IMR-90 (cell line): ENCODE measurements around the gene CEP43.

Experiments
- BHLHE40 ChIP-seq: fragments of 150-350 bp; IDR thresholded peaks from 2 replicates; pipeline ENCODE4 v1.6.1; 2016; ENCODE audit warnings: mild to moderate bottlenecking, low read depth, low read length
- MAFK ChIP-seq: IDR thresholded peaks from 2 replicates; pipeline ENCODE4 v1.6.1; 2012; ENCODE audit warnings: low read depth, low read length, improper control_type of control experiment
- NFE2L2 ChIP-seq: fragments of 150-350 bp; IDR thresholded peaks from 2 replicates; pipeline ENCODE4 v1.6.1; 2016; ENCODE audit warnings: low read depth, mild to moderate bottlenecking, low read length
- POLR2A ChIP-seq: IDR thresholded peaks from 2 replicates; pipeline ENCODE4 v1.6.1; 2012; ENCODE audit warnings: mild to moderate bottlenecking, low read depth, low read length
- RAD21 ChIP-seq: IDR thresholded peaks from 2 replicates; pipeline ENCODE4 v1.6.1; 2012; ENCODE audit warnings: low read length, improper control_type of control experiment
- RCOR1 ChIP-seq: IDR thresholded peaks from 2 replicates; pipeline ENCODE4 v1.6.1; 2012; ENCODE audit warnings: mild to moderate bottlenecking, low read length, improper control_type of control experiment; ENCODE audit not compliant: insufficient replicate concordance
- RFX5 ChIP-seq: IDR thresholded peaks from 2 replicates; pipeline ENCODE4 v1.8.0; 2012; ENCODE audit warnings: low read depth, mild to moderate bottlenecking, low read length, moderate library complexity
- SMC3 ChIP-seq: fragments of 150-350 bp; IDR thresholded peaks from 2 replicates; pipeline ENCODE4 v1.6.1; 2016; ENCODE audit warnings: low read depth, mild to moderate bottlenecking, antibody characterized with exemption, low read length, moderate library complexity
- TF ChIP-seq, protein P1 (sequence below): conservative IDR thresholded peaks from 2 replicates; pipeline ENCODE4 v1.5.1; 2012; ENCODE audit warnings: mild to moderate bottlenecking, low read depth, low read length, improper control_type of control experiment
- TF ChIP-seq, protein P2 (sequence below): fragments of 150-350 bp; IDR thresholded peaks from 2 replicates; pipeline ENCODE4 v1.6.1; 2016; ENCODE audit warnings: low read depth, mild to moderate bottlenecking, low read length, moderate library complexity, borderline replicate concordance
- TF ChIP-seq, protein P3 (sequence below): fragments of 150-350 bp; IDR thresholded peaks from 2 replicates; pipeline ENCODE4 v1.6.1; 2017; ENCODE audit warnings: mild to moderate bottlenecking, antibody characterized with exemption, low read length, low read depth

DNA sequence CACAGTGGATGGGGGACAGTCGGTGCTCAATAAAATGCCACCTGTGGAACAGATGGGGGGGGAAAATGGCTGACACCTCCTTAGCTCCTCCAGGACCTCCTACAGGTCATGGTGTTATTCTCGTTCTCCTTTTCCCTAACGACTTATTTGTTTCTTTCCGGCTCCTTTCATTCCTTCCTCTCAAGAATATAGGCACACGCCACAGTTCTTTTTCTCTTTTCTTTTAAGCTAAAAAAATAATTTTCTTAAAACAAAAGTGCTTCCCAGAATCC is 41.5 kb upstream of the CEP43 start:
- no peak for TF ChIP-seq POLR2A
- TF ChIP-seq, protein P1, sequence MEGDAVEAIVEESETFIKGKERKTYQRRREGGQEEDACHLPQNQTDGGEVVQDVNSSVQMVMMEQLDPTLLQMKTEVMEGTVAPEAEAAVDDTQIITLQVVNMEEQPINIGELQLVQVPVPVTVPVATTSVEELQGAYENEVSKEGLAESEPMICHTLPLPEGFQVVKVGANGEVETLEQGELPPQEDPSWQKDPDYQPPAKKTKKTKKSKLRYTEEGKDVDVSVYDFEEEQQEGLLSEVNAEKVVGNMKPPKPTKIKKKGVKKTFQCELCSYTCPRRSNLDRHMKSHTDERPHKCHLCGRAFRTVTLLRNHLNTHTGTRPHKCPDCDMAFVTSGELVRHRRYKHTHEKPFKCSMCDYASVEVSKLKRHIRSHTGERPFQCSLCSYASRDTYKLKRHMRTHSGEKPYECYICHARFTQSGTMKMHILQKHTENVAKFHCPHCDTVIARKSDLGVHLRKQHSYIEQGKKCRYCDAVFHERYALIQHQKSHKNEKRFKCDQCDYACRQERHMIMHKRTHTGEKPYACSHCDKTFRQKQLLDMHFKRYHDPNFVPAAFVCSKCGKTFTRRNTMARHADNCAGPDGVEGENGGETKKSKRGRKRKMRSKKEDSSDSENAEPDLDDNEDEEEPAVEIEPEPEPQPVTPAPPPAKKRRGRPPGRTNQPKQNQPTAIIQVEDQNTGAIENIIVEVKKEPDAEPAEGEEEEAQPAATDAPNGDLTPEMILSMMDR = no peak
- no peak for TF ChIP-seq RCOR1
- TF ChIP-seq RFX5 = no peak
- TF ChIP-seq SMC3 = no peak
- no peak for TF ChIP-seq RAD21
- TF ChIP-seq, protein P2, sequence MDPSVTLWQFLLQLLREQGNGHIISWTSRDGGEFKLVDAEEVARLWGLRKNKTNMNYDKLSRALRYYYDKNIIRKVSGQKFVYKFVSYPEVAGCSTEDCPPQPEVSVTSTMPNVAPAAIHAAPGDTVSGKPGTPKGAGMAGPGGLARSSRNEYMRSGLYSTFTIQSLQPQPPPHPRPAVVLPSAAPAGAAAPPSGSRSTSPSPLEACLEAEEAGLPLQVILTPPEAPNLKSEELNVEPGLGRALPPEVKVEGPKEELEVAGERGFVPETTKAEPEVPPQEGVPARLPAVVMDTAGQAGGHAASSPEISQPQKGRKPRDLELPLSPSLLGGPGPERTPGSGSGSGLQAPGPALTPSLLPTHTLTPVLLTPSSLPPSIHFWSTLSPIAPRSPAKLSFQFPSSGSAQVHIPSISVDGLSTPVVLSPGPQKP = no peak
- no peak for TF ChIP-seq MAFK
- no peak for TF ChIP-seq BHLHE40
- TF ChIP-seq NFE2L2 = no peak
- TF ChIP-seq, protein P3, sequence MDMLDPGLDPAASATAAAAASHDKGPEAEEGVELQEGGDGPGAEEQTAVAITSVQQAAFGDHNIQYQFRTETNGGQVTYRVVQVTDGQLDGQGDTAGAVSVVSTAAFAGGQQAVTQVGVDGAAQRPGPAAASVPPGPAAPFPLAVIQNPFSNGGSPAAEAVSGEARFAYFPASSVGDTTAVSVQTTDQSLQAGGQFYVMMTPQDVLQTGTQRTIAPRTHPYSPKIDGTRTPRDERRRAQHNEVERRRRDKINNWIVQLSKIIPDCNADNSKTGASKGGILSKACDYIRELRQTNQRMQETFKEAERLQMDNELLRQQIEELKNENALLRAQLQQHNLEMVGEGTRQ = no peak
